Effector memory CD8-positive, alpha-beta T cell (primary cell): Measurements from ENCODE around the gene OR5T2.
"Not testable (repeated sequence)": the region's sequence is repeated elsewhere in the genome, so short reads cannot be mapped to it uniquely, and the experiment has no call there.

Experiments used
- ATAC-seq: fragments of 150-1000 bp; cut with Tn5 transposase; replicated peaks from 2 replicates; pipeline ENCODE4 v1.10.0; 2021; ENCODE audit warnings: mild to moderate bottlenecking, moderate library complexity
- DNase-seq, 3 experiments: peaks; one replicate each; pipeline ENCODE4 v3.0.0; 2021
- H3K27ac Mint-ChIP-seq, 2 donors: one replicate each; pipeline ENCODE4 v1.8.0; 2022; ENCODE audit warnings: mild to moderate bottlenecking in 2 of 2, mixed read lengths in 2 of 2, moderate library complexity in 2 of 2
- H3K27me3 Mint-ChIP-seq, 2 donors: one replicate each; pipeline ENCODE4 v1.8.0; 2022; ENCODE audit warnings: mixed read lengths in 2 of 2
- H3K36me3 Mint-ChIP-seq: one replicate; pipeline ENCODE4 v1.8.0; 2022; ENCODE audit warnings: mild to moderate bottlenecking, moderate library complexity, mixed read lengths; ENCODE audit not compliant: insufficient read depth
- H3K4me1 Mint-ChIP-seq, 2 donors: one replicate each; pipeline ENCODE4 v1.8.0; 2022; ENCODE audit warnings: low read depth in 2 of 2, mixed read lengths in 2 of 2
- H3K4me3 Mint-ChIP-seq, 2 donors: one replicate each; pipeline ENCODE4 v1.8.0; 2022; ENCODE audit warnings: mild to moderate bottlenecking in 2 of 2, mixed read lengths in 2 of 2, moderate library complexity in 2 of 2
- H3K9me3 Mint-ChIP-seq, 2 donors: one replicate each; pipeline ENCODE4 v1.8.0; 2022; ENCODE audit warnings: mixed read lengths in 2 of 2
- total RNA-seq, 9 experiments: gene quantifications; one replicate each; lab custom pipeline; 2026; lab: John Stamatoyannopoulos, UW

The OR5T2 gene
- total RNA-seq = 0 reads per million in 9 experiments

GRCh38 chr11:56234155-56234554, at the start of gene OR5T2:
Gene OR5T2 (minus strand): TSS chr11:56234255. CDS start chr11:56233062, 1,193 bp downstream.
- peaks cover 6 to 11% of the 10 kb centered on the region in 2 donors for H3K9me3 Mint-ChIP-seq
- no peak within 1 kb of the TSS for H3K4me3 Mint-ChIP-seq
- no peaks in the 10 kb centered on the region for H3K27me3 Mint-ChIP-seq
- peaks cover 3% of the 10 kb centered on the region for H3K36me3 Mint-ChIP-seq
- H3K27ac Mint-ChIP-seq = no peak within 1 kb of the TSS
- DNase-seq = no peak
- ATAC-seq = no peak
- H3K4me1 Mint-ChIP-seq = no peaks in the 10 kb centered on the region

DNA sequence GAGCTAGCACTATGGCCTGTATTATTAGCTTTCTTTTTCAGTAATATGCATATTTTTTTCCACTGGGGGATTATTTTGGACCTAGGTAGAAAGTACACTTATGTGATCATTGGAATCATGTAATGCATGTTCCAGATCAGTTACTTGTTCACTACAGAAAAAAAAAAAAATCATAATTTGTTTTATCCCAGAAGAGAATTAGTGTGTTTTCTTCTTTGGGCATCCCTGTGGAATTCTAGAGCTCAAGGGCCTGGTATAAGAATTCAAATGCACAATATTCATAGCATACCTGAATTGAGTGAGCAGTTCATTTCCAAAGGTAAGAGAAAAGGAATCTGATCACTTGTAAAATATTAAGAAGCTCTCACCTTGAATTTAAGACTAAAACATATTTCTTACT, 39.8 kb upstream of the OR5T2 start, which contains the start of gene OR5T1:
Gene OR5T1 (plus strand): TSS at position 301 of the 400 bp plus-strand sequence. CDS start 1,485 bp downstream, outside the sequence.
- H3K9me3 Mint-ChIP-seq = peaks cover 5 to 16% of the 10 kb centered on the region in 2 donors
- no peak for ATAC-seq

DNA sequence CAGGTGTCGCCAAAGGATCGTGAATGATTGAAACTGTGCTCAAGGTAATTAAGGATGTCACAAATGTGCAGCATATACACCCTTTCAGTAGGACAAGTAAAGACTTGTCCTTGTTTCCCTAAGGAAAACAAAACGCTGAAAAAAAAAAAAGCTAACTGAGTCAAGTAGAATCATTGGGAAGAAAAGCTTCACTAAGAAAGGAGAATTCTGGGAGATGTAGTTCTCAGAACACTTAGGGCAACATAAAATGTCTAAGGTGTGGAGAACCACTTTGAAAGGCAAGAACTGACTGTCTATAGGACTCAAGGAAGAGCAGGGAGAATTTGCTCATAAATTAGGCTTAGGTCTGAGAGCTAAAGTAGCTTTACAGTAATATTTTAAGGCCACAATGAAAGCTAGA, 37.0 kb upstream of the OR5T2 start:
- ATAC-seq = no peak
- no peaks in the 10 kb centered on the region for H3K36me3 Mint-ChIP-seq

More for the DNA sequence above, 39.8 kb upstream of the OR5T2 start, which contains the start of gene OR5T1:
- Mint-ChIP-seq H3K4me1 (no peaks in the 10 kb centered on the region), H3K36me3 (no peaks in the 10 kb centered on the region), H3K4me3 (no peak within 1 kb of the TSS), H3K27ac (no peak within 1 kb of the TSS), H3K27me3 (no peaks in the 10 kb centered on the region)
- no peak for DNase-seq

GRCh38 chr11:56251954-56252353, 17.9 kb upstream of the OR5T2 start, which contains the start of gene OR5T3:
Gene OR5T3 (plus strand): TSS chr11:56252254. CDS start chr11:56252254, 0 bp downstream.
- H3K4me3 Mint-ChIP-seq = no peak within 1 kb of the TSS
- DNase-seq = no peak
- no peaks in the 10 kb centered on the region for H3K27me3 Mint-ChIP-seq
- peaks cover 2% of the 10 kb centered on the region for H3K36me3 Mint-ChIP-seq
- H3K27ac Mint-ChIP-seq = no peak within 1 kb of the TSS
- H3K9me3 Mint-ChIP-seq = peaks cover 5 to 20% of the 10 kb centered on the region in 2 donors
- H3K4me1 Mint-ChIP-seq = no peaks in the 10 kb centered on the region
- ATAC-seq = no peak

More for the DNA sequence above, 37.0 kb upstream of the OR5T2 start:
- no peak overlapping the region for H3K4me3 Mint-ChIP-seq
- H3K27me3 Mint-ChIP-seq = no peaks in the 10 kb centered on the region
- H3K27ac Mint-ChIP-seq = no peak overlapping the region
- DNase-seq = no peak
- no peaks in the 10 kb centered on the region for H3K4me1 Mint-ChIP-seq
- peaks cover 8 to 21% of the 10 kb centered on the region in 2 donors for H3K9me3 Mint-ChIP-seq

- not testable (repeated sequence) for DNase-seq, H3K27ac Mint-ChIP-seq, ATAC-seq, H3K4me1 Mint-ChIP-seq, H3K27me3 Mint-ChIP-seq, H3K4me3 Mint-ChIP-seq, H3K36me3 Mint-ChIP-seq
- peaks cover 8 to 40% of the 10 kb centered on the region in 2 donors for H3K9me3 Mint-ChIP-seq
Observed at GRCh38 chr11:56219735-56220134, 14.3 kb downstream of the OR5T2 start.

- no peak for DNase-seq
- no peaks in the 10 kb centered on the region for H3K27me3 Mint-ChIP-seq
- ATAC-seq = no peak
- no peaks in the 10 kb centered on the region for H3K36me3 Mint-ChIP-seq
- H3K4me1 Mint-ChIP-seq = no peaks in the 10 kb centered on the region
- H3K4me3 Mint-ChIP-seq = no peak overlapping the region
- H3K9me3 Mint-ChIP-seq = peaks cover 14 to 34% of the 10 kb centered on the region in 2 donors
- H3K27ac Mint-ChIP-seq = no peak overlapping the region
Observed at GRCh38 chr11:56214537-56214936, 19.5 kb downstream of the OR5T2 start.

DNA sequence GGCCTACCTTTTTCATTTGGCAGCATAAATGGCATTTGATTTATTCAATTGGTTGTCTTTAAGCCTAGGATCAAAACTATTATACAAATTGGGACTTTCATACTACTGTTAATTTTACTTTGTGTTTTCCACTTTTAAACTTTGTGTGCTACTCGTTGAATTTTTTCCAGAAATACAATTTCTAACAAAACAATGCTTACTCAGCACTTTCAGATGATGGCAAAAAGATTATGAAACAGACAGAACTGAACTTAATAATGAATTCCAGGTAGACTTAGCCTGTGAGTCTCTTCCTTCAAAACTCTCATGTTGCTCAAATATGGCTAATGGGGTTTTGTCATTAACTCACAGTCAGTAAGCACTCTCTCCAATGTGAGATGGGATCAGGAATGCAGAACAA, 26.3 kb downstream of the OR5T2 start:
- Mint-ChIP-seq H3K9me3 (peaks cover 15 to 17% of the 10 kb centered on the region in 2 donors), H3K36me3 (peaks cover 2% of the 10 kb centered on the region), H3K27me3 (no peaks in the 10 kb centered on the region), H3K27ac (no peak overlapping the region), H3K4me1 (no peaks in the 10 kb centered on the region), H3K4me3 (no peak overlapping the region)
- ATAC-seq (no peak), DNase-seq (no peak)

DNA sequence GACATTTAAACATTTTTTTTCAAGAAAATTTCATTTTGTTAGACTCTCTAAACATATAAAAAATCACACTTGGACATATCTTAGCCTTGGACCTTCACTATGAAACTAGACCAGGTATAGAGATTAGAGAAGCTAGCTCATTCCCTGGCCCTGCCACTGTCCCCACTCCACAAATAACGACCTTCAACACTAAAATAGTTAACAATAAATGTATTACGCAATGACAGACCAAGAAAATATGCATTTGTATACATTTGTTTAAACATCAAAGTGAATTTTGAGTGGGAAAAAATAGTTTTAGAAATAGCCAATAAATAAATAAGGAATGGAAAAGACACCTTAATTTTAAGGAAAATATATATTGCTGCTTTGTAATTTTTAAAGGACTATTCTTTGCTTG, 36.7 kb downstream of the OR5T2 start:
- H3K36me3 Mint-ChIP-seq = no peaks in the 10 kb centered on the region
- DNase-seq (no peak), ATAC-seq (no peak)
- no peak overlapping the region for H3K27ac Mint-ChIP-seq
- H3K9me3 Mint-ChIP-seq = peaks cover 6 to 7% of the 10 kb centered on the region in 2 donors
- H3K4me1 Mint-ChIP-seq = no peaks in the 10 kb centered on the region
- no peaks in the 10 kb centered on the region for H3K27me3 Mint-ChIP-seq
- no peak overlapping the region for H3K4me3 Mint-ChIP-seq

- no peak for ATAC-seq
Observed at GRCh38 chr11:56196705-56197104, 37.4 kb downstream of the OR5T2 start.

GRCh38 chr11:56188602-56189001, 45.5 kb downstream of the OR5T2 start:
- Mint-ChIP-seq H3K27me3 (no peaks in the 10 kb centered on the region), H3K4me3 (no peak overlapping the region), H3K36me3 (no peaks in the 10 kb centered on the region), H3K9me3 (peaks cover 7 to 18% of the 10 kb centered on the region in 2 donors), H3K27ac (no peak overlapping the region), H3K4me1 (no peaks in the 10 kb centered on the region)
- DNase-seq (no peak), ATAC-seq (no peak)

More at GRCh38 chr11:56196705-56197104, 37.4 kb downstream of the OR5T2 start:
- Mint-ChIP-seq H3K4me1 (no peaks in the 10 kb centered on the region), H3K9me3 (peaks cover 6 to 7% of the 10 kb centered on the region in 2 donors), H3K36me3 (no peaks in the 10 kb centered on the region), H3K4me3 (no peak overlapping the region), H3K27me3 (no peaks in the 10 kb centered on the region), H3K27ac (no peak overlapping the region)
- DNase-seq = no peak

DNA sequence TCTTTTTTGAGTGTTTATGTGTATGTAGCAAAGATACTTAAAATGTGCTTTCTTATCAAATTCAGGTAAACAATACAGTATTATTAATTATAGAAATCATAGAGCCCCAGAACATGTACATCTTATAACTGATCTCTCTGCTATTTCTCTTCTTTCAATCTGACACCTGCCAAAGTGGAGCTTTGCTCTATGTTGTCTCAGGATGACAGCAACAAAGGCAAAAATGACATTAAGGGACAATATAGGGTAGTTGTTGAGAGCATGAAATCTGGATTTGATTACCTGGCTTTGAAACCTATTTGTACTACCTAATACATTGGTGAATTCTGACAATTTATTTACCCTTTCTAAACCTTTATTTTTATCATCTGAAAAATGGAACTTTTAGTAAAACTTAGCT, 50.6 kb downstream of the OR5T2 start:
- Mint-ChIP-seq H3K27ac (no peak overlapping the region), H3K4me3 (no peak overlapping the region), H3K27me3 (no peaks in the 10 kb centered on the region), H3K36me3 (no peaks in the 10 kb centered on the region), H3K9me3 (peaks cover 11 to 21% of the 10 kb centered on the region in 2 donors), H3K4me1 (no peaks in the 10 kb centered on the region)
- DNase-seq (no peak), ATAC-seq (no peak)
